GM21381 (cell line): ENCODE data around the gene FLNB.

Experiments used
- ATAC-seq: cut with Tn5 transposase; IDR thresholded peaks from one replicate; pipeline ENCODE4 v1.9.1; 2021; ENCODE audit warnings: mild to moderate bottlenecking, moderate library complexity; ENCODE audit not compliant: unreplicated experiment

The FLNB gene

DNA sequence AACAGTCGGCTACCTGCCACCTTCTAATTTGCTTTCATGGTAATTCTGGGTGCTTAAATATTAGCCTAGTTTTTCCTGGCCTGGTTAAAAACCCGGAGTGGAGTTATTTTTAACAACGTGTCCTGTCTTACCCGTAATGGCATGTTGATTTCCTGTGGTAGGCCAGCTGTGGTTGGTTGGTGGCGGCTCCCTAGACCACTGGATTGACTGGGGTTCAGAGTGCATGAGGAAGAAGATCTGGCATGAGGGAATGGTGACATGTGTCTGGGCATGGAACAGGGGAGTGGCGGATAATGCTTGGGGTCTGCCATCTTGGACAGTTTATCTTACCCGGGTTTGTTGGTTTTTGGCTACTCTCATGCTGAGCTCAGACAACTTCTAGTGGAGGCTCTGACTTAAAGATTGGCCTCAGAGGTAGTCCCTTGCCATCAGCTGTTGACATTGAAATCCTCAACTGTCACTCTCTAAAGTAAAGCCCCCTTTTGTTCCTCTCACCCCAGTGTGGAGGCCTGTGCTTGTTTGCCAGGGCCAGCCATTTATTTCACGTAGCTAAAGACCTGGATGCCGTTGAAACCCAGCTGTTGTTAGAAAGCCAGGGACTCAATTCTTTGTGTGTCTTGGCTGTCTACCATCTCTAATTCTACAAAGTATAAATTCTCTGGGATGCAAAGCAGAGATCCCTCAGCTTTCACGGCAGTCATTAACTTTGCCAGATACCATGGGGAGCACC is 121.0 kb downstream of the FLNB start:
- no peak for ATAC-seq

DNA sequence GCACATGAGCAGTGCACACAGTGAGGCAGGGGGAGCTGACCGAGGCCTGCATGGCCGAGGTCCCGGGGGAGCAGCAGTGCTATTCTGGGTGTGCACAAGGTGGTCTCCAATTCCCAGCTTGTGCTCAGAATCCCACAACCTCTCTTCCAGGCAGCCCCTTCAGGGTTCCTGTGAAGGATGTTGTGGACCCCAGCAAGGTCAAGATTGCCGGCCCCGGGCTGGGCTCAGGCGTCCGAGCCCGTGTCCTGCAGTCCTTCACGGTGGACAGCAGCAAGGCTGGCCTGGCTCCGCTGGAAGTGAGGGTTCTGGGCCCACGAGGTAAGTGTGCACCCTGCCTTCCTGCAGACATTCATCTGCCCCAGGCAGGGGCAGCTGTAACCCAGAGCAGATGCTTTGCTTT is 122.4 kb downstream of the FLNB start:
- no peak for ATAC-seq

DNA sequence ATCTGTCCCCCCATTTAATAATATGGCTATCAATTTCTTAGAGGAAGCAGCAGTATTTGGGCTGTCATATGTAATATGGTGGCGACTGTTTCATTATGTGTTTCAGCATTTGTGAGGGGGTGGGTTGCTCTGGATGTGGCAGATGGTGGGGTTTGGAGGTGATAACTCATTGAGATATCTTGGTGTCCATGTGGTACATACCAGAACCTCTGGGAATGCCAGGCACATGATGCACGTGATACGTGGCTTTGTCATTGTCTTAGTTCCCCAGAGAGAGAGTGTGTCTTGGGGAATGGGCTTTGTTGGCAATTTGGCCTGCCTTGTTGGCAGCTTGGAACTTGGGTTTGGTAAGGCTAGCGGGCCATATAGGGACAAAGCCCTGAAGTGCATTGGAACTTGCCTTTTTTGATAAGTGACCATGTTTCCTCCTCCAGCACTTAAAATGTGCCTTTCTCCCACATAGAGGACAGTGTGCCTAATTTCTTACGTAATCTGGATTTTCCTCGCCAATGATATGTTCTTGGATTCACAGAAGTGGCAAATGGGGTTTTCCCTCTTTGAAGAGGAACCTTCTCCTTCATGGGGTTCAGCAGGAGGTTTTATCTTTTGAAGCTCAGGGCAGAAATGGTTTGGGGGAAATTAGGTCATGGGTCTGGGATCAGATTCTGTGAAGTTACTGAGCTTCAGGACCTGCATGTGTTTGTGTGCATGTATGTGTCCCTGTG is 123.0 kb downstream of the FLNB start:
- no peak for ATAC-seq

DNA sequence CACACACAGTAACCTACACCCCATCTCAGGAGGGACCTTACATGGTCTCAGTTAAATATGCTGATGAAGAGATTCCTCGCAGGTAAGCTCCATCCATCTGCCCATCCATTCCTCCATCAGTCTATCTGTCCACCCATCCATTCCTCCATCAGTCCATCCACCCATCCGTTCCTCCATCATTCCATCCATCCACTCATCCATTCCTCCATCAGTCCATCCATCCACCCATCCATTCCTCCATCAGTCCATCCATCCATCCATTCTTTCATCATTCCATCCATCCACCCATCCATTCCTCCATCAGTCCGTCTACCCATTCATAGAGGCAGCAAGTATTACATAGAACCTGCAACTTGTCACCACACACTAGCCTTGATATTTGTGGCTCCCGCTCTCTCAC is 124.6 kb downstream of the FLNB start:
- no peak for ATAC-seq

DNA sequence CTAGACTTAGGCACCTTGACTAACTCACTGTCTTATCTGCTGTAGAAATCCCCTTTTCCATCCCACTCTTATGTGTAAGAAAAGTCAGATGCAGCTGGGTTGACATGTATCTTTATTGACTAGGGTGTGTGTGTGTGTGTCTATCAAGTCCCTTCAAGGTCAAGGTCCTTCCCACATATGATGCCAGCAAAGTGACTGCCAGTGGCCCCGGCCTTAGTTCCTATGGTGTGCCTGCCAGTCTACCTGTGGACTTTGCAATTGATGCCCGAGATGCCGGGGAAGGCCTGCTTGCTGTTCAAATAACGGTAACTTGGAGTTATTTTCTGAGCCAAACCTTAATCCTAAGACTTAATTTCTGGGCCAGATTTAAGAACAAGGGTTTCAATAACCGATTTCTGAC is 126.2 kb downstream of the FLNB start:
- no peak for ATAC-seq

DNA sequence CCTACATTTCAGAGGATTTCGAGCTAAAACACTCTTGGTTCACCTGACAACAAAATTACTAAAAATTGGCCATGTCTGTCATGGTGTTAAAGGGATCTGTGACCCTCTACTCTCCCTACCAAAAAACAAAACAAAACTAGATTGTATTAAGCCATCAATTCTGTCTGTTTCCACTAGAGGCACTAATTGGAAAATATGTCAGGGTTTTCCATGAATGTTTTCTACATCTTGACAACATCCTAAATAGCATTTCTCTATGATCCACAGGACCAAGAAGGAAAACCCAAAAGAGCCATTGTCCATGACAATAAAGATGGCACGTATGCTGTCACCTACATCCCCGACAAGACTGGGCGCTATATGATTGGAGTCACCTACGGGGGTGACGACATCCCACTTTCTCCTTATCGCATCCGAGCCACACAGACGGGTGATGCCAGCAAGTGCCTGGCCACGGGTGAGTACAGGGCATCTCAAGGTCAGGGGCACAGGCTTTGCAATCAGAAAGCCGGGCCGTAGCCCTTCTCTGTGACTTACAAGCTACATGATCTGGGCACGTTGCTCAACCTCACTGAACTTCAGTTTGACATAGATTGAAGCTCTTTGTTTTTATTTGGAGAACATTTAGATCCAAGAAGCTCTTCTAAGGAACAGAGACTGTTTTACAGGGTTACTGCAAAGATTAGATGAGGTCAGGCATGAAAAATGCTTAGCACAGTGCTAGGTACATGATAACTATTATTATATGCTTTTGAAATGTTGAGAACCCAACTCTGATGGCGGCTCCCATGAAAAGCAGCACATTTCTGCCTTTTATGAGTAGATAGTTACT is 127.7 kb downstream of the FLNB start:
- no peak for ATAC-seq

DNA sequence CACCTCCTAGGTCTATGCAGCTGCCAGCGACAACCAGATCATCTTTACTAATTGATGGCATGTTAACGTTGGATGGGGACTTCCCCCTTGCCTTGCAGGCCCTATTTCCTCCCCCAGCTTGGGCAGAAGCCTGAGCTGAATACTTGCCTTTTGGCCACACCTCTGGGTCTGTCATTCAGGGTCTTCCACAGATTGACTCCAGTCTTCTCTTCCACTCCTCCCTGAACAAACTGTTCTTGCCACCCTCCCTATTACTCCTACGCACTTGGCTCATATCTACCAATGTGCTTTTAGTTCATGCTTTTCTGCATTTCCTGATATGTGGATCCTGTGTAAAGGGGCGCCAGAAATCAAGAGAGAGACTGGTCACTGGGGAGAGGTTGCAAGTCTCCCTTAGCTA is 129.1 kb downstream of the FLNB start:
- no peak for ATAC-seq

DNA sequence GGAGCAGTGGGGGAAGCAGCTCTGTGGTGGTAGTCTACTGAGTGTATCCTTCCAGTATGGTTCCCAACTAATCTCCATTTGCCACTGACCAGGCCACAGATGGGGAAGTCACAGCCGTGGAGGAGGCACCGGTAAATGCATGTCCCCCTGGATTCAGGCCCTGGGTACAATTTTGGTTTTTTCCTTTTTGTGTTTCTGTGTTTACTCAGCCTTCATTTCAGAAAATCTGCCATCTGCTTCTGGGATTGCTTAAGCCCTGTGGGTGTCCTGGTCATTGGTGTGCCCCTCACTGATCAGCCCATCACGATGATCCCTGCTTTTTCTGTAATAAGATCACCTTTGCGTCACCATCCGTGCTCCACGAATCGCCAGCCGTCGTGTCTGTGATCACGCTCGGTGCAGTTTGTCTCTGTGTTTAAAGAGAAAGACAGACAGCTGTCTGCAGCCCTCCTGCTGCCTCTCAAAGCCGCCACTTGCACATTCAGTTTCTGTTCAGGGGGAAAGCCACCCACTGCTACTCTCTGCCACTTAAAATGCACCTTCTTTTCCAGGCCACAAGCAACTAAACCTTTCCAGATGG is 133.6 kb downstream of the FLNB start:
- ATAC-seq: no peak

DNA sequence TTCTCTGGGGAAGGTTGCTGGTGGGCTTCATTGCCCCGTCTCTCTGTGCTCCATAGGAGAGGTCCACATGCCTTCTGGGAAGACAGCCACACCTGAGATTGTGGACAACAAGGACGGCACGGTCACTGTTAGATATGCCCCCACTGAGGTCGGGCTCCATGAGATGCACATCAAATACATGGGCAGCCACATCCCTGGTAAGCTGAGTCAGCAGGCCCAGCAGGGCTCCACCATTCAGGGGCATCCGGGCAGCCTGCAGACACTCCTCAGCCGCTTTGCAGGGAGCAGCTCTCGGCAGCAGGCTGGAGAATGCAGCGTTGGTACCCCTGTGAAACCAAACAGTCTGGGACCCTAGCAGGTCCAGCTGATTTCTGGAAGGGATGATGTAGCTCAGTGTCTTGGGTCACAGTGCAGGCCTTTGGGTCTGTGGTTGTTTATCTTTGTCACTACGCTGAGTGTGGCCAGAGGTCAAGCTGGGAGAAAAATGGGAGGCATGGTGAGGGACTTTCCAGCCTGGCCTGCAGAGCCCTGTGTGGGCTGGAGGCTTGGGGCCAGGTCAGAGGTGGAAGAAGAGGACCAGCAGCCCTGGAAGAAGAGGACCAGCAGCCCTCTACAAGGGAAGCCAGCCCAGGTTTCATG is 135.3 kb downstream of the FLNB start:
- ATAC-seq: no peak

DNA sequence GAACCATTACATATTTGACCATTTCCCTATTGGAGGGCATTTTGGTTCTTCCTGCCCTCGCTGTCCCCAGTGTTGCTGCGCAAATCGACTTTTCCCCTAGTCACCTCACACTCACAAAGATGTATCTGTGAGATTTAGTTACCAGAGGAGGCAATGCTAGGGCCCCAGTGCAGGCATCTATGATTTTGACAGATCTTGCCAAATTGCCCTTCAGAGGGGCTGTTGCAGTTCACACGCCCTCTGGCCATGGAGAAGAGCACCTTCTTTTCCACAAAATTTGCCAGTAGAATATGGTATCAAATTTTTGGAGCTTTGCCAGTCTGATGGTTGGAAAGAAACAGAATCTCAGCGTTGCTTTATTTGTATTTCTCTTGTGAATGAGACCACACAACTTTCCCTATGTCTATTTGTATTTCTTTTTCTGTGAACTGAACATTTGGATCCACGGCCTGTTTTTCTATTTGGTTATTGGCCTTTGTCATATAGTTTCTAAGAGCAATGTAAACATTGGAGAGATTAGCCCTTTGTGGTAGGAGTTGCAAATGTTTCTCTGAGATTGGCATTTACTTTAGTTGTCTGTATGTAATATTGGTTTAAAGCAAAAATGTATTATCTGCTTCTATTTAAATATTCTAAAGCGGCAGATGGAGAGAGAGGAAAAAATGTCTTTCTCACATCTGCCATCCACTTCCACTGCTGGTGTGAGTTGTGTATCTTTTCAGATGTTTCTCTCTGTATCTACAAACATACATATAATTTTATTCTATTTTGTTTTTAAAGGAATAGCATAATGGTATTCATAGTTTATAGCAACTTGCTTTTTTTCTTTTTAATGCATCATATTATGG is 136.5 kb downstream of the FLNB start:
- no peak for ATAC-seq

DNA sequence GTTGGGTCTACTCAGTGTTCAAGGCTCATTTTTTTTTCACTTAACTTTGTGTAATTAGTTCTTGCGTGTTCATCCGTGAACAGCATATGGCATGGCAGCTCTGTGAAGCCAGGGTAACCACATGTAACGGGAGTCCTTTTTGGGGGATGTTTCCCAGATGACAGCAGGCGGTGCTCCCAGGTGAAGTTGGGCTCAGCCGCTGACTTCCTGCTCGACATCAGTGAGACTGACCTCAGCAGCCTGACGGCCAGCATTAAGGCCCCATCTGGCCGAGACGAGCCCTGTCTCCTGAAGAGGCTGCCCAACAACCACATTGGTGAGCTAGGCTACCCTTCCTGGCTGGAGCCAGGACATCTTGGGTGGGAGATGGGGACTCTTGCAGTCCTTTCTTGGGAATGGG is 139.8 kb downstream of the FLNB start:
- no peak for ATAC-seq

DNA sequence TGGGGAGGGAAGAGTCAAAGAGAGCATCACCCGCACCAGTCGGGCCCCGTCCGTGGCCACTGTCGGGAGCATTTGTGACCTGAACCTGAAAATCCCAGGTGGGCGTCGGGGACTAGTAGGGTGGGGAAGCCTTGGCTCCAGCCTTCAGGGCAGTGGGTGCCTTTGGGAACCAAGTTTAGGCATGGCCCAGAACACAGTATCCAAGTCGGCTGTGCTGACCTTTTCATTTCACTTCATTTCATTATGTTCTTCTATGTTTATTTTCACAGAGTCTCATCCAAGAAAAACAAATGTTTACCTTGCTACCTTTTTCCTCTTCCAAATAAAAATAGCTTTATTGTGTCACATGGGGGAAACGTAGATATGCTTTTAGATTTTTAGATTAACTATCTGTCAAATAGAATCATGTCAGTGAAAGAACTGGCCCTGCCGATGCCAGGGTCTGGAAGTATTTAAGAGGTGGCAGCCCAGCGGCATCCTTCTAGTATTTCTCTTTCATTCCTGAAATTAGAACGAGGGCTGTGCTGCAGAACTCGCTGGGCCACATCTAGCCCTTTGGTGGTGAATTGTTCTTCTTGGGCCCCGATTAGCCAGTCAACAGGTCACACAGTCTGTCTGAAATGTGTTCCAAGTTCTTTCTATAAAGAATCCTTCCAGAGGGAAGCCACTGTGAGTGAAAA is 142.0 kb downstream of the FLNB start:
- ATAC-seq: no peak

DNA sequence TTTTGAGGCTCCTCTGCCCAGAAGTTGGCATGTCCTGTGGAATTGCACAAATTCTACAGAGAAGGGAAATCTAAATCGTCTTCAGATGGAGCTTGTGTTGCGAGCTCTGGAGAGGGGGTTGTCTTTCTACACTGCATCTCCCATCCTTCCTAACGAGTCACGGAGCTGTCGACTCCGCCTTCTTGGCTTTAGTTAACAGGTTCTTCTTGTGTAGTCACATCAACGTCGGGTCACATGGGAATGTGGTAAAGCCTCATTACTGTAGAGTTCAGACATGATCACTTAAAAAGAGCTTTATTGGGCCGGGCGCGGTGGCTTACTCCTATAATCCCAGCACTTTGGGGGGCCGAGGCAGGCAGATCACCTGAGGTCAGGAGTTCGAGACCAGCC is 142.6 kb downstream of the FLNB start:
- no peak for ATAC-seq

DNA sequence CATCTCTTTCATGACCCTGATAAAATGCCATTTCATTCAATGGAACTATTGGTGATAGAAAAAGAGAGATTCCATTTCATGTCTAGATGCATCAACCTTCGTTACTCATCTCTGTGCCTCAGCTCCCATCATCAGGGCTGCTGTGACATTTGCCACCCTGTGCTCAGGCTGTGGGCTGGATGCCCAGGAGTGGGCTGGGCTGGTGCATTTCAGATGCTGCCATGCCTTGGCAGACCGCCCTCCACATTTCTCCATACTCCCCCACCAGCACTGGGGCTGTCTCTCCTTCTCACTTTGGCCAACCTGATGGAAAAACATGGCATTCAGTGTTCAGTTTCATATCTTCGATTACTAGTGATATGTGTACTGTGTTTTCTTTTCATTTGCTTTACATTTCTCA is 143.4 kb downstream of the FLNB start:
- no peak for ATAC-seq

DNA sequence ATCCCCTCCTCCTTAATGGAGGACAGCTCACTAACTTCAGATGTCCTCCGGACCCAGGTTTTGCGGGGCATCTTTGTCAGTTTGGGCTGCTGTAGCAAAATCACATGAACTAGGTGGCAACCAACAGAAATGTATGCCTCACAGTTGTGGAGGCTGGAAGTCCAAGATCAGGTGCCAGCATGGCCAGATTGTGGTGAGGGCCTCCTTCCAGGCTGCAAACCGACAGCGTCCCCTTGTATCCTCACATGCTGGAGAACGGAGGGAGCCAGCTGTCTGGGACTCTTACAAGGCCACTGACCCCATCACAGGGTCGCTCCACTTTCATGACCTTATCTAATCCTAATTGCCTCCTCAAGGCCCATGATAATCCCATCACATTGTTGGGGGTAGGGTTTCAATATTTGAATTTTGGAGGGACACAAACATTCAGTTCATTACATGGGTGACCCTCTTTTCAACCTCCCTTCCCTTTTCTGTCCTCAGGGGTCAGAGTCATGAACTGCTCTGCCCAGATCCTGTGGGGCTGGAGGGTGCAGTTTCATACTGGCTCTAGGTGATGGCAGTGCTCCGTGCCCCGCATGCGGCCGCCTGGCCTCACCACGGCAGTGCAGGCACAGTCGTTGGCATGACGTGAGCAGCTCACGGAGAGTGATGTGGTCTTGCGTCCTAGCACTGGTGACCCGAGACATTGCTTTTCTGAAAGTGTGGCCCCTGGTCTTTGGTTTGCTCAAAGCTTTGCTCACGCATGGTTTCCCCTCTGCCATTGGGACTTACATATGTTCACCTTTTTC is 144.2 kb downstream of the FLNB start:
- no peak for ATAC-seq

DNA sequence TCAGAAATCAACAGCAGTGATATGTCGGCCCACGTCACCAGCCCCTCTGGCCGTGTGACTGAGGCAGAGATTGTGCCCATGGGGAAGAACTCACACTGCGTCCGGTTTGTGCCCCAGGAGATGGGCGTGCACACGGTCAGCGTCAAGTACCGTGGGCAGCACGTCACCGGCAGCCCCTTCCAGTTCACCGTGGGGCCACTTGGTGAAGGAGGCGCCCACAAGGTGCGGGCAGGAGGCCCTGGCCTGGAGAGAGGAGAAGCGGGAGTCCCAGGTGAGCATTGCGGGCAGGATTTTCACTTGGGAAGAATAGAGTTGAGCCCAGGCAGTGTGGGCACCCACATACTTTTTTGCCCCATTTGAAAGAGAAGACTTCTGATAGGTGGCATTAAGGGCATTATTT is 145.1 kb downstream of the FLNB start:
- ATAC-seq: no peak

DNA sequence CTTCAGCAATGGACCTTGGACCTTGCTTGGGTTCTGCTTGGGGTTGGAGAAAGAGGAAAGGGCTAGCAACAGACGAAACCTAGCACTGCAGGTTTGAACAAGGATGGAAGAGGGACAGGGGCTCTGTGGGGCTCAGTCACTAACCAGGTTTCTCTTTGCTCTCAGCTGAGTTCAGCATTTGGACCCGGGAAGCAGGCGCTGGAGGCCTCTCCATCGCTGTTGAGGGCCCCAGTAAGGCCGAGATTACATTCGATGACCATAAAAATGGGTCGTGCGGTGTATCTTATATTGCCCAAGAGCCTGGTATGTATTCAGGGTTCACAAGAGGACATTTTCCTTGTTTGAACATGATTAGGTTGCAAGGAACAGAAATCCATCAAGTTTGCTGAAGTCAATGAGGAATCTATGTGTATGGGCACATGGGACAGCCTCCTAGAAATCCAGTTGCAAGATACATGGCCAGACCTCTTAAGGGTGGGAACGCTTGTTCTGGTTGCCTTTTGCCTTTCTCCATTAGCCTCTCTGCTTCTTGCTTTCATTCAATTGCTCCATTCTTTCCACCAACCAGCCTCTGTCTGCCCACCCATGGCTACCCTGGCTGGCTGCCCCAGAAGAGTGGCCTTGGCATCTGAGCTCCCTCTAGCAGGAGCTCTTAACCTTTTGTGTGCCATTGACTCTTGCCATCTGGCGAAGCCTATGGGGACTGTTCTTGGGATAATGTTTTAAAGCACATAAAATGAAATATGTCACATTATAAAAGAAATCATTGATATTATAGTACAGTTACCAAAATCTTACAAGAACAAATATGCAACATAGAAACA is 146.6 kb downstream of the FLNB start:
- no peak for ATAC-seq

DNA sequence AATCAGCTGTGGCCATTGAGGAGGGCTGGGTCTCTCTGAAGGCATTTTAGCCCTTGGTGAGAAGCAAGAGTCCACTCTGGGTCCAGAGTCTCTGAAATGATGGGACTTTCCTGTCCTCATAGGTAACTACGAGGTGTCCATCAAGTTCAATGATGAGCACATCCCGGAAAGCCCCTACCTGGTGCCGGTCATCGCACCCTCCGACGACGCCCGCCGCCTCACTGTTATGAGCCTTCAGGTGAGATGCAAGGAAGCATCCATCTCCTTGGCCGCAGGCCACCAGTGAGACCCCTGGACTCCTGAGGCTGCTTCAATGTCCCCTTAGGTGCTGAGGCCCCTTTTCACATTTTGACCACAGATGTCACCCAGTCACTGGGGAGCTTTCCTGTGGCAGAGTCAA is 147.6 kb downstream of the FLNB start:
- ATAC-seq: no peak
